ENCODE measurements around the gene SLC22A12. TPM values are rescaled to one million over a fixed set of nuclear protein-coding genes. Genes with fewer than 3 reads are reported as not detected.

The SLC22A12 gene
- total and polyA plus RNA-seq, 2 donors (not counting 3 experiments of a cell fraction or from before 2014, with no cell fraction given): not detected

- Histone ChIP-seq H3K4me3 (replicated peaks in 1 of 3; ENCODE audit: insufficient read depth in 1 of 3, low read depth in 1 of 3, low read length in 3 of 3) (no peak overlapping the region), H3K9me3 (replicated peaks; ENCODE audit: control insufficient read depth, insufficient read depth, low read length) (no peaks in the 10 kb centered on the region), H3K79me2 (ENCODE audit: control insufficient read depth, insufficient read depth, low read length) (no peaks in the 10 kb centered on the region), H2AFZ (ENCODE audit: low read depth, low read length) (no peak overlapping the region), H3K4me2 (ENCODE audit: insufficient read depth, low read length) (no peak overlapping the region), H4K20me1 (replicated peaks; ENCODE audit: control insufficient read depth, extremely low read depth, insufficient read depth, low read length) (no peaks in the 10 kb centered on the region), H3K27me3 (ENCODE audit: control insufficient read depth in 2 of 2, insufficient read depth in 2 of 2, low read length in 2 of 2) (peaks cover 0 to 2% of the 10 kb centered on the region in 2 experiments), H3K9me1 (replicated peaks; ENCODE audit: control insufficient read depth, extremely low read depth, insufficient read depth, low read length) (no peaks in the 10 kb centered on the region), H3K9ac (replicated peaks; ENCODE audit: extremely low read depth, insufficient read depth, low read length) (no peak overlapping the region), H3K27ac (ENCODE audit: insufficient read depth, low read depth, low read length) (no peak overlapping the region), H3K4me1 (ENCODE audit: control insufficient read depth, extremely low read depth, insufficient read depth, low read length) (no peaks in the 10 kb centered on the region), H3K36me3 (ENCODE audit: control insufficient read depth in 2 of 2, extremely low read depth in 1 of 2, insufficient read depth in 2 of 2, low read length in 2 of 2) (no peaks in the 10 kb centered on the region)
- intact Hi-C loops (cut with micrococcal nuclease): no loop called here
- DNase-seq (ENCODE audit: low read depth, low spot score): no peak
- ChIA-PET POLR2A (no interaction called here), CTCF (no interaction called here)
- no peak for FAIRE-seq
- dilution Hi-C loops (cut with MboI; ENCODE audit: extremely low pct_ligation_motif_present, low sequenced_read_pairs): loop anchor here (25.0 kb wide), 1 partner anchor 113 kb away; no protein-coding TSS in a partner anchor
- no TSS peak for BruUV-seq (replicated peaks)
- no peak for TF ChIP-seq MYC (IDR thresholded peaks at IDR 0.05; ENCODE audit: low read depth, low read length)
- no peak for TF ChIP-seq JUN (IDR thresholded peaks at IDR 0.05; ENCODE audit: borderline replicate concordance, insufficient read depth, insufficient read length, low read depth)
- TF ChIP-seq EZH2 (IDR thresholded peaks at IDR 0.05; ENCODE audit: borderline replicate concordance, low read depth, low read length, severe bottlenecking): no peak
- no peak for TF ChIP-seq GATA2 (IDR thresholded peaks at IDR 0.05; ENCODE audit: insufficient read depth, insufficient read length, low read depth, low read length)
- no peak for TF ChIP-seq CTCF (IDR thresholded peaks at IDR 0.05; ENCODE audit: extremely low read depth in 1 of 2, insufficient read depth in 1 of 2, low read depth in 1 of 2, low read length in 2 of 2)
- no peak for TF ChIP-seq POLR2AphosphoS5 (IDR thresholded peaks at IDR 0.05; ENCODE audit: insufficient read depth, low read depth, low read length)
- no peak for TF ChIP-seq MAX (IDR thresholded peaks at IDR 0.05; ENCODE audit: insufficient read depth, insufficient read length)
- no peak for TF ChIP-seq POLR2A (IDR thresholded peaks at IDR 0.05; ENCODE audit: low read depth, low read length)
- no peak for TF ChIP-seq FOS (IDR thresholded peaks at IDR 0.05; ENCODE audit: borderline replicate concordance, insufficient read depth, low read length)
These were observed 34.0 kb downstream of the SLC22A12 start for GRCh38 chr11:64624883-64625481.
